GM12878 (cell line): ENCODE measurements around the gene CCDC9B. TPM values are rescaled to one million over a fixed set of nuclear protein-coding genes. Genes with fewer than 3 reads are reported as not detected.

Experiments
- BACH1 ChIP-seq: fragments of 450-650 bp; IDR thresholded peaks from 2 replicates; pipeline ENCODE4 v1.6.1; 2017; ENCODE audit warnings: mild to moderate bottlenecking, borderline replicate concordance
- EED ChIP-seq: sonication (generic); IDR thresholded peaks from 2 replicates; pipeline ENCODE4 v1.6.1; 2016; ENCODE audit warnings: antibody characterized with exemption, low read depth
- JUND ChIP-seq: IDR thresholded peaks from 2 replicates; pipeline ENCODE4 v1.6.1; 2012; ENCODE audit warnings: low read depth, mild to moderate bottlenecking, low read length, improper control_type of control experiment, moderate library complexity
- MEF2A ChIP-seq: IDR thresholded peaks from 2 replicates; pipeline ENCODE4 v1.6.1; 2011; ENCODE audit warnings: low read depth, mild to moderate bottlenecking, low read length, moderate library complexity; ENCODE audit not compliant: insufficient read depth
- MXI1 ChIP-seq: fragments of 150-350 bp; IDR thresholded peaks from 2 replicates; pipeline ENCODE4 v1.6.1; 2011; ENCODE audit warnings: low read depth, mild to moderate bottlenecking, inconsistent platforms, low read length, improper control_type of control experiment
- POU2F2 ChIP-seq: IDR thresholded peaks from 3 replicates; pipeline ENCODE4 v1.6.1; 2011; ENCODE audit warnings: low read depth, mild to moderate bottlenecking, low read length, borderline replicate concordance
- RB1 ChIP-seq: fragments of 450-650 bp; formaldehyde crosslinking; IDR thresholded peaks from 2 replicates; pipeline ENCODE4 v1.6.1; 2017; ENCODE audit warnings: mild to moderate bottlenecking, borderline replicate concordance
- SRF ChIP-seq, 2 experiments: IDR thresholded peaks; 2 replicates each; pipeline ENCODE4 v1.6.1; 2011; ENCODE audit warnings: low read depth in 2 of 2, low read length in 2 of 2, mild to moderate bottlenecking in 1 of 2, moderate library complexity in 1 of 2
- TCF7 ChIP-seq: IDR thresholded peaks from 2 replicates; pipeline ENCODE4 v1.6.1; 2014; ENCODE audit warnings: antibody characterized with exemption, borderline replicate concordance
- ZBTB40 ChIP-seq: fragments of 450-650 bp; IDR thresholded peaks from 2 replicates; pipeline ENCODE4 v1.6.1; 2016; ENCODE audit warnings: mild to moderate bottlenecking, moderate library complexity, borderline replicate concordance
- polyA plus RNA-seq, 11 experiments: library from polyadenylated mRNA; depleted of rRNA in 4 of 11; unstranded in 6 of 11; stranded (reverse) in 5 of 11; fragments of >200 nt; fragmentation: Nextera tagmentation in 4 of 11; fragmentation: Illumina TruSeq in 1 of 11; extraction: Ambion mirVana in 4 of 11; extraction: Trizol in 1 of 11; gene quantifications; 1 replicate in 1 of 11; 2 replicates in 10 of 11; pipeline versions ENCODE4 v1.2.1 to v1.2.3, GENCODE V29; 2011 to 2016; ENCODE audit warnings: inconsistent platforms in 2 of 11, missing spikeins in 2 of 11, low read depth in 1 of 11
- total RNA-seq, 4 experiments: library from RNA; depleted of rRNA in 3 of 4; stranded (reverse); fragments of >200 nt in 3 of 4; fragmentation: Illumina TruSeq in 1 of 4; extraction: Trizol in 1 of 4; gene quantifications; 2 replicates each; pipeline versions ENCODE4 v1.2.1 to v1.2.3, GENCODE V29; 2013 to 2021

CCDC9B gene
- total and polyA plus RNA-seq, 10 of the 15 experiments (the other 5 are each of a cell fraction or from before 2014, with no cell fraction given), result 0.01 to 0.08 (median 0.03) TPM; not detected in 6

DNA sequence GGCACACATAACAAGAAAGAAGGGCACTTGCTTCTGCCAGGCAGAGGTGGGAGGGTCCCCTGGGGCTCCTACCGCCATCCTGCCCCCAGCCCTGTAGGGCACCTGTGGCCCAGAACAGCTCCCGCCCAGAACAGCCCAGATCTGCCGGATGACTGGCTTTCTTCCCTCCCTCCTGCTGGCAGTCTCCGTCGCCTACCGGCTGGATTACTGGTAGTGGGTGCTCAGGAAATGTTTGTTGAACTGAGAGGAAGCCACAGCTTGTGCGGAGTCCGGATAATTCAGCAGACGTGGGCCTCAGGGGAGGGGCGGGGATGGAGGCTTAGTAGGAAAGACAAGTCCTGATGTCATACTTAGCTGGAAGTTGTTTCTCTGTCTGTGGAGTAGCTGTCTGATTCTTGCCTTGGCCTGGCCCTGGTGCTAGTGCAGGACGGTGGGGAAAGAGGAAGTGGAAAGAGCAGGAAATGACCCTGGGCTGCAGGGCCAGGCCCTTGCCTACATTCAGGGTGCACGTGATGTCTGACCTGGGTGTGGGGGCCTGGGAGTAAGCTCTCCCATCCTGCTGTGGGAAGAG, 6.7 kb downstream of the CCDC9B start (continued):
- no peak for TF ChIP-seq ZBTB40
- no peak for TF ChIP-seq MXI1
- TF ChIP-seq TCF7, result no peak
- TF ChIP-seq JUND, result no peak
- TF ChIP-seq SRF (IDR thresholded peaks at IDR 0.05; ENCODE audit: low read depth in 2 of 2, low read length in 2 of 2), result no peak
- no peak for TF ChIP-seq POU2F2
- TF ChIP-seq EED, result 0 out of 2 replicates have a peak, but pooled peaks have one; percentile 26
- TF ChIP-seq RB1, result no peak
- no peak for TF ChIP-seq BACH1
- no peak for TF ChIP-seq MEF2A
